ENCODE data around the gene CXCL17.

CXCL17 gene

GRCh38 chr19:42397263-42398166 lies 45.2 kb downstream of the CXCL17 start:
- no peak for DNase-seq

- peak; percentile 93 for DNase-seq
Observed at GRCh38 chr19:42396381-42397262, 46.1 kb downstream of the CXCL17 start.

GRCh38 chr19:42394751-42395150 lies 48.0 kb downstream of the CXCL17 start:
- DNase-seq: no peak

GRCh38 chr19:42392165-42392564 lies 50.6 kb downstream of the CXCL17 start:
- DNase-seq: no peak

- DNase-seq: no peak
Observed at GRCh38 chr19:42389899-42390298, 52.8 kb downstream of the CXCL17 start, which contains the start of gene CNFN. TSS of gene CNFN (minus strand) at chr19:42390297. CDS start at chr19:42389037, 1,260 bp downstream.

GRCh38 chr19:42388851-42389489 lies 53.8 kb downstream of the CXCL17 start:
- no peak for DNase-seq

GRCh38 chr19:42386974-42387707 lies 55.6 kb downstream of the CXCL17 start:
- DNase-seq: peak; percentile 68

- DNase-seq: no peak
Observed at GRCh38 chr19:42380155-42380554, 62.6 kb downstream of the CXCL17 start.

Data from stimulated activated CD4-positive, alpha-beta T cell treated with anti-CD3 and anti-CD28 coated beads, Interleukin-12 subunit alpha, Interleukin-12 subunit beta, amount 100 ng/mL, for 4 hours (primary cell).